GM21360 (cell line): Measurements from ENCODE around the gene DNAI1.
"Not testable (repeated sequence)": the region's sequence is repeated elsewhere in the genome, so short reads cannot be mapped to it uniquely, and the experiment has no call there.

Experiments used
- ATAC-seq: cut with Tn5 transposase; IDR thresholded peaks from one replicate; pipeline ENCODE4 v1.9.1; 2021; ENCODE audit warnings: mild to moderate bottlenecking, moderate library complexity; ENCODE audit not compliant: unreplicated experiment

DNAI1 gene

DNA sequence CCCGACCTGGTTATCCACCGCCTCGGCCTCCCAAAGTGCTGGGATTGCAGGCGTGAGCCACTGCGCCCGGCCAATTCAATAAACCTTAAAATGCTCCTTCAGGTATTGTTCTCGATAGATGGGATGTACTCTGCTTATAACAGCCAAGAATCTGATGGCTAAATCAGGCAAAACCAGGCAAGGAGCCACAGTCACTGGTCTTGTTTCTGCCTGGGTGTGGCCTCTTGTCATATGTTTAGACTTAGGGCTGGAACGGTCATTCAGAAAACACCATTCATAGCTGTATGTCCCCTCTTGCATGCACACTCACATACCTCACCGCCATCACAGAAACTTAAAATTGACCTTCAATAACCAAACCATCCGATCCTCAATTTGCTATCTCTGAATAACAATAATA lies 8.0 kb upstream of the DNAI1 start:
- no peak for ATAC-seq

DNA sequence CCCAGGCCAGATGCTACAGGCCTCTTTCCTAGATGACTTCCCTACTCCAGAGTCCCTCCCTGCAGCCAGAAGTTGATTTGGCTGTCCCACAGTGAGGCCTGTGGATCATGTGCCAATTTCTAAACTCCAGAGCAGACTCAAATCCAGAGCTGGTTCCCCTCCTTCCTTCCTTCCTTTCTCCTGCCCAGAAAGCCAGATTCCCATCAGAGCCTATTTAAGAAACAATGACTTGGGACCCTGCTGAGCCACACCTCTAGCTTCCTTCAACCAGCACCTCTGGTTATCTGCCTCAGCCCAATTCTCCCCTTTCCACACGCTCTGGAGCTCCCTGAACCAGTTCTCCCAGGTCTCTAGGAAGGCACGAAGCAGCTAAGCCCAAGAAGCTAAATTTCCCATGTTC lies 7.5 kb upstream of the DNAI1 start:
- ATAC-seq = no peak

DNA sequence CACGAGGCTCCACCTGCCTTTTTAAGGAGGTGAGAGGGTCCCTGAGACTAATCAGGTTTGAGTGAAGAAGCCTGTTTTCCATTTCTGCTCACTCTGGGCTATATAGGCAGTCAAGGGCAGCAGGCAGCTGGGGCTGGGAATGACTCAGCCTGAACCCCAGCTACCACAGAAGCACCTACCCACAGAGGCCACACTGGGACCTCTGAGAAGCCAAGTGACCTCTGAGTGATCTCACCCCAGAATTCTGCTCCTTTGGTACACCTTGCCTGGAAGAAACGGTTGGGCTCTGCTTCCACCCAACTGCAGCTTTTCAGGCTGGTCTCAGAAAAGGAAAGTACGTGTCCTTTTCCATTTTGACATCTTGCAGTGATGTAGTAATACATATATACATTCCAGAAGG lies 7.1 kb upstream of the DNAI1 start:
- no peak for ATAC-seq

DNA sequence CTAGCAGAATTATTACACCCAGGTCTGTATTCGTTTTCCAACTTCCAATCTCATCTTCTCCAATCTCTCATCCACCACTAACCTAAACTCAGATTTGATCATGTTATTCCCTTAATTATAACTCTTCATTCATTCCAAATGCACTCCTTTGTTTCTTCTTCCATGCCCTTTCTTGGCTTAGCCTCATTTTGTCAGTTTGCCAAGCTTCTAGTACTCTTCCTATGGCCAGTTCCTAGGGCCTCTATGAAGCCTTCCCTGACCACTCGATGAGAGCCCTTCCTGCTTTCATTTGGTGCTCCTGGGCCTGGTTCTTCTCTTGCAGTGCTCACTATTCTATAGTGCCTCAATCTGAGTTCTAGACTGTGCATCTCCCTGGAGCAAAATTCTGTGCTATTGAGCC lies 6.0 kb upstream of the DNAI1 start:
- no peak for ATAC-seq

DNA sequence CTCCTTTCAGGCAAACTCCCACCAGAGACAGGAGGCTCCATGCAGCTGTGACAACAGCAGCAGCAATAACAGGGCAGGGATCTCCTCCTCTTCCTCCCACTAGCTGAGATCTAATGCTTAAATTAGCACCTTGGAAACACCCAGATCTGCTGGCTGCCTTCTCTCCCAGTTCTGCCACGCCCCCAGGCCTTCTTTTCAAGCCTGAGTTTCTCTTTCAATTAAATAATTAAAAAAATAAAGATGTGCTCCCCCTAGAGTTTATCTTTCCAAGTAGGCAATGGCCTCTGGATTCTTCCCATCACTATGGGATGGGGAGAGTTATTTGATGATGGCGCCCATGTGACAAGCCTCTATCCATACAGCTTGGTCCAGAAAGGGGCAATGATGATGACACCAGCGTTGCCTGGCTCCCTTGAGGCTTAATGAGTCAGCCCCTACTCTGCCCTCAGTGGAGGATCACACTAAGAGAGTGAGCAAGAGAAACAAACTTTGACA lies 4.0 kb upstream of the DNAI1 start:
- no peak for ATAC-seq

DNA sequence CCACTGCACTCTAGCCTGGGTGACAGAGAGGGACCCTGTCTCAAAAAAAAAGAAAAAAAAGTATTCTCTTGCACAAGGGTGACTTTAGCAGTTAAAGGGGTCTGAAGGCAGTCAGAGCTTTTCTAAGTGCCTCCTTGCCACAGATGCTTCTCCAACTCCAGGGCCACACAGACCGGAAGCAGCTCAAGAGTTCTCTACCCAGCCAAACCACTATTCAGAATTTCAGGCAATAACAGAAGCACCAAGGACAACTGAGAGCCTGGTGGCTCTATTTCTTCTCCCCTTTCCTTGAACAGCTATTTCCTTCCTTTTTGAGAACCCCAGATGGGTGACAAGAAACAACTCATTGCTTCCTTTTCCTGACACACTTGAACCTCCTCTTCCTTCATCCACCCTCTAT lies 2.5 kb upstream of the DNAI1 start:
- ATAC-seq = no peak

DNA sequence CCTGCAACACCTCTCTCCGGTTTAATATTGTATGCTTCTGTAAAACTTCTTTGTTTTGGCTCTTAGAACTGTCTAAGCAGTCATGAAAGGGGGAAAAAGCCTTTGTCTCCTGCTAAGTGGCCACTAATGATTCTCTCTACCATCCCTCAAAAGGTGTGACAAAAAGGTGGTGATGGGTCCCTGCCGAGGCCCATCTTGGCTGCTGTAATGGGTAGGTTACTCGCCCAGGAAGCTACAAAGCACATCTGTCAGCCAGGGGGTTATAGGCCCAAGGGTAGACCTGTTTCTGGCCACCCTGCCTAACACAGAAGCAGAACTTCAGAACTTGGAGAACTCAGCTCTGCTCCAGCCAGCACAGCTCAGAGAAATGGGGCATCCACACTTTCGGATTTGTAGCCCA lies 1.9 kb upstream of the DNAI1 start:
- no peak for ATAC-seq

DNA sequence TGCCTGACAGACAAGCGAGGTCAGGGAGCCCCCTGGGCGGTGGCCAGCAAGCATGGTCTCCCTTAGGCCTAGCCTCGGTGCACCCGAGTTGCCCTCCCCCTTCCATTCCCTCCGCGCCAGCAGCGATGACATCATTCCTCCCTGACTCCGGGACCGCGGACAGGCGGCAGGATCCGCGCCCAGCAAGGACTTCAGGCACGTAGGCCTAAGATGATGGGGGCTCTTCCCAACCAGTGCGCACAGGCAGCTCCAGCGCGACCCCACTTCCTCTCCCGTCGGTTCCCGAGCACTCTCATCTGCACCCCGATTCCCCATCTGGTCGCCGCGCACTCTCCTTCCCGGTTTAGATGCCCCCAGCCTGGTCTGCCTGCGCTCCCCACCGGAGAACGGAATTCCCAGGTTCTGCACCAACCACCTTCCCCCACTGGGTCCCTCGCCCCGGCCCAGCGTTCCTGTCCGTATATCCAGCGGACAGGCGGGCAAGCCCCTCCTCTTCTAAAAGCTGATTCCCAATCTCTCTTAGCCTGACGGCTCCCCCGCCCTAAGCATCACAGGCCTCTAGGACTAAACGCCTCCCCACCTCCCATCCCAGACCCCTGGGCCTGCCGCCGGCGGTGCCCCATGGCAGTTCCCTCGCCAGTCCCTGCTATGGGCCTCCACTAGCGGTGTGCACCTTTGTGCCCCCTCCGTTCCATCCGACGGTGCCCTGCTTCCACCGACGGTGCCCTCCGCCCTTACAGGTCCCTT lies 1.2 kb upstream of the DNAI1 start:
- no peak for ATAC-seq

DNA sequence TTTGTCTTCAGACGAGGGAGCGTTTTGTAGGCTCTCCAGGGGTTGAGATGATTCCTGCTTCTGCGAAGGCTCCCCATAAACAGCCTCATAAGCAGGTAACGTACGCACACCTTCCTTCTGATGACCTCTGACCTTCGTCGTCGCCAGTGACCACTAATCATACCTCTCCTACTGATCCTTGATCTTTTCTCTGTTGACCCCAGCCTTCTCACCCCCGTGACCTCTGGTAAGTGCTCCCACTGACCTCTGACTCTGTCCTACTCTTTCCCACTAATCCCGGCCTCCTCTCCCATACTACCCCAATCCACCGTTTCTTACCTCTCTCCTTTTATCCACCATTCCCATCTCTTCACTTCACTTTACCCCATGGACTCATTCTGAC lies 345 bp downstream of the DNAI1 start:
- ATAC-seq = no peak

DNA sequence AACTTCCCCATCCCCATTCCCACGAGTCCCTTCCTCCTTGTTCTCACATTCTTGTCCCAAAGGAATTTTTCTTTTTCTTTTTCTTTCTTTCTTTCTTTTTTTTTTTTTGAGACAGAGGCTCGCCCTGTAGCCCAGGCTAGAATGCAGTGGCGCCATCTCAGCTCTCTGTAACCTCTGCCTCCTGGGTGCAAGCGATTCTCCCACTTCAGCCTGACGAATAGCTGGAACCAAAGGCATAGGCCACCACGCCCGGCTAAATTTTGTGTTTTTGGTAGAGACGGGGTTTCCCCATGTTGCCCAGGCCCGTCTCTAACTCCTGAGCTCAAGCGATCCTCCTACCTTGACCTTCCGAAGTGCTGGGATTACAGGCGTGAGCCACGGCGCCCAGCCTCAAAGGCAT lies 751 bp downstream of the DNAI1 start:
- no peak for ATAC-seq

DNA sequence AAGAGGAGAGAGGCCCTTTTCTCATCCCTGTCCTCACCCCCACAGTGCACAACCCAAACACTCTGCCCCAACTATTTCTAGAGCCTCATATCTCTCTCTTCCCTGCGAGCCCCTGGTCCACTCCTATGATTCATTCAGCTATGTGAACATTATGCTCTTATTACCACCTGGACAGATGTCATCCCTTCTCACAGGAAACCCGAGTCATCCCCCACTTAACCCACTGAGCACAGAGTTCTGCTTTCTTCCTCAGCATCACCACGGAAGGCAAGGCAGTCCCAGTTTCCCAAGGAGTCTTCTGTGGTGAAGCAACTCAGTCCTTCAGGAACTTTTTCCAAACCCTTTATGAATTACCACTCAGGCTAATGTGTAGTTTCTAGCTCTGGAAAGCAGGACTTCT lies 1.3 kb downstream of the DNAI1 start:
- ATAC-seq = no peak

DNA sequence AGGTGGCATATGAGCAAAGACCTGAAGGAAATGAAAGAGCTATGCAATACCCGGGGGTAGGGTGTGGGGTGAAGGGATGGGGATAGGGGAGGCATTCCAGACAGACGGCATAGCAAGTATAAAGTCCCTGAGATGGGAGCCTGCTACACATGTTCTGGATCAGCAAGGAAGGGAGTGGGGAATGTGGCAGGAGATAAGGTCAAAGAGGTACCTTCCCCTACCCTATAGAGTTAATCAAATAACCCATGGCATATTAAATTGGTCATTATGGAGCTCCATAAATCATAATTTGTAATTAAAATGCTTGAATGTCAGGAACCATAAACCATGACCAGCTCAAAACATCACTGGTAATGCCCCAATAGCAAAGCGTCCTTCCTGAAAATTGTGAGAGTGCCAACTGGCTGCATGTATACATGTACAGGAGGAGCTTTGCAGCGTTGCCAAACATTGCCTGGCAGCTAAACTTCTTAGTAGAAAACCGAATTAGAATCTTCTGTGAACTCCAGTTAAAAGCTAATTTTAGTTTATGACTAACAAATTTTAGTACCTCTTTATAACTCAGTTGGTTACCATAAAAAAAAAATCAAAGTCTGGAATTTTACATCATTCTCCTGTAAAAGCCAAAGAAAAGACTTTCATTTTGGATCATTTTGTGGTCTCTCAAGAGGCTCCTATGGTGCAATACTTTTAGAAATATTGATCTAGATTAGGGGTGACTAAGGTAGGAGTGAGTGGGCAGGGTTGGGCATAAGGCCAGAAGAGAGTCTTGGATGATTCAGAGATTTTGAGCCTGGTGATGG lies 4.7 kb downstream of the DNAI1 start:
- no peak for ATAC-seq

DNA sequence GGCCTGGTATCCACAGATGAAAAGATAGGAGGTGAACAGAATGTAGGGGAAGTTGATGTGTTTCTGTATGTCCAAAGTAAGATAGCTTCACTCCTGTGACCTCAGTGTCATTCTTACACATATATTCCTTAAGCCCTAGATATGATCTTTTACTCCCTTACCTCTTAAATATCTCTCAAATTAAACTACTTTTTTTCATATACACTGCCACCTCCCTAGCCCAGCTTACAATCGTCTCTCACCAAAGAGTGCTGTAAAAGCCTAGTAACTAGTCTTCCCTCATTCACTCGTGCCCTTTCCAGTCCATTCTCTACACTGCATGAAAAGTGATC lies 5.3 kb downstream of the DNAI1 start:
- no peak for ATAC-seq

DNA sequence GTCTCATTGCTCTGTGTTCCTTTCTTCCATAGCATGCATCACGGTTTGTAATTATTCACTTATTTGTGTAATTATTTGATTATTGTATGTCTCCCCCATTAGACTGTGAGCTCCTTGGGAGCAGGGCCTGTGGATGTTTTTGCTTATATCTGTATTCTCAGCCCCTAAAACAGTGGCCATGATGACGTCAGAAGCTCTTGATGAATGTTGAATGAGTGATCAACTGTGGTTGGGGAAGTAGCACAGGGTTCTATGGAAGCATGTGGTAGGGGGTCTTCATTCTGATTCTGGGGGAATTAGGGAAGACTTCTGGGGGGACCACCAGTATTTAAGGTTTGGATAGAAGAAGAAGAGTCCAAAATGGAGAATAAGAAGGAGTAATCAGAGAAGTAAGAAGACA lies 6.0 kb downstream of the DNAI1 start:
- ATAC-seq = no peak

DNA sequence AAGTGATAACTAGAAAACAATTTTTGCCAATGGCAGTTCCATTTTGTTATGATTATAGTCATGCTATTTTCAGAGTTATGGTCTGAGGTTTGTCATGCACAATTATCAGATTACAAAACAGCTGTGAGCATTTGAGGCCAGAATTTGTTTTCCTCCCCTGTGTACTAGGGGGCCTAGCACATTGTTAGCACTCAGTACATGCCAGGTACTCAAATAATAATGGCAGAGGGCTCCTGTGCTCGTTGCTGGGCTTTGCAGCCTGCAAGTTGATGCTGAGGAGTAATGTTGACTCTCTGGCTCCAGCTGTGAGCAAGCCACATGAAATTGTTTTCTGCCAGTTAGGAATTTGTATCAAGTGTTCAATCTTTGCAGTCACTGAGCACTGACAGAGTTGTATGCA lies 6.9 kb downstream of the DNAI1 start:
- ATAC-seq = no peak

DNA sequence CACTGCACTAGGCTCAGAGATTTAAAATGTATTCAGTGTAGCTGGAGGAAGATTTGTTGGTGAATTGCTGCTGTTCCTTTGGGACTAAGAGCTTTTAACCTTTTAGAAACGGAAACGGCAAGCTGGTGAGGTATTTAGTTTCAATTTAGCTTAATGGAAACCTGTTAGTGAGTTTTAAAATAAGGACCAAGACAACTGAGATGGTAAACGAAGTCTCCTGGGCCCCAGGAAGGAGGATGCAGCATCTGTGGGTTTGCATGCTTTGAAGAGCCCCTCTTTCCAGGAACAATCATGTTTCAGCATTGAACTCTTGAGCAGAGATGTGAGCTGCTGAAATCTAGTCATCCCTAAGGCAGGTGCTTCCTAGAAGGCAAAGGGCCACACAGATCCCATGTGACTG lies 16.5 kb downstream of the DNAI1 start:
- no peak for ATAC-seq

DNA sequence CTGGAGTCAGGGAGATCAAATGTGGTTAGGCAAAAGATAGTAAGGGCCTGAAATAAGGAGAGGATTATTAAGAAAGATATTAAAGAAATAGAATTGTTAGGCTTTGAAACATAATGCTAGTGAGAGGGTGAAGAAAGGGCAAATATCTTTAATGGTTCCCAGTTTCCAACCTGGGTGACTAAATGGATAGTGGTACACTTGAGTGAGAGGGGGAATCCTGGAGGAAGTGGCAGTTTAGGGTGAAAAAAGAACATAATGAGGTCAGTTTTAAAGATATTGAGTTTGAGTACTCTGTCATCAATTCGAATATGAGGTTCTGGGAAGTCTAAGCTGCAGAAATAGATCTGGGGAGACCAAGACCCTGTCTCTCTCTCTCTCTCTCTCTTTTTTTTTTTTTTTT lies 18.9 kb downstream of the DNAI1 start:
- ATAC-seq = no peak

DNA sequence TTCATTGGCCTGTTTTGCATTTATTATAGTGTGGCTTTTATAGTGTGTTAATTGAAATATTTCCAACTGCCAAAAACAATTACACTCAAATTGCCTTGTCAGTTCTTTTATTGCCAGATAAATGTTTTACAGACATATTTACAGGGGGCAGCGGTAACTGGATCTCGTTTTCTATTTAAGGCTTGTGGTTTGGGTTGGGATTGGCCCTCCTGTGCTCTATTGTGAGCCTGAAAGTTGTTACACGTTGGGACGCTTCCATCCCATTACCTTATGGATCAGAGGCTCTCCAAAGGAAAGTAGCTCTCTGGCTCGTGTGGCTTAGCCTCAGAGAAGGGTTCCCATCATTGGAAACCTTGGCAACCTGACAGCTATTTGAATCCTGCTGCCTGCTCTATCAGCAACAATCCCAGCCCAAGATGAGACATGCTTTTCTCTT lies 20.8 kb downstream of the DNAI1 start:
- no peak for ATAC-seq

DNA sequence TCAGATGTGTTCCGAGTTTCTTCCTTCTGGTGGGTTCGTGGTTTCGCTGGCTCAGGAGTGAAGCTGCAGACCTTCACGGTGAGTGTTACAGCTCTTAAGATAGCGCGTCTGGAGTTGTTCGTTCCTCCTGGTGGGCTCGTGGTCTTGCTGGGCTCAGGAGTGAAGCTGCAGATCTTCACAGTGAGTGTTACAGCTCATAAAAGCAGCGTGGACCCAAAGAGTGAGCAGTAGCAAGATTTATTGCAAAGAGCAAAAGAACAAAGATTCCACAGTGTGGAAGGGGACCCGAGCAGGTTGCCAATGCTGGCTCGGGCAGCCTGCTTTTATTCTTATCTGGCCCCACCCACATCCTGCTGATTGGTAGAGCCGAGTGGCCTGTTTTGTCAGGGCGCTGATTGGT lies 23.0 kb downstream of the DNAI1 start:
- not testable (repeated sequence) for ATAC-seq

DNA sequence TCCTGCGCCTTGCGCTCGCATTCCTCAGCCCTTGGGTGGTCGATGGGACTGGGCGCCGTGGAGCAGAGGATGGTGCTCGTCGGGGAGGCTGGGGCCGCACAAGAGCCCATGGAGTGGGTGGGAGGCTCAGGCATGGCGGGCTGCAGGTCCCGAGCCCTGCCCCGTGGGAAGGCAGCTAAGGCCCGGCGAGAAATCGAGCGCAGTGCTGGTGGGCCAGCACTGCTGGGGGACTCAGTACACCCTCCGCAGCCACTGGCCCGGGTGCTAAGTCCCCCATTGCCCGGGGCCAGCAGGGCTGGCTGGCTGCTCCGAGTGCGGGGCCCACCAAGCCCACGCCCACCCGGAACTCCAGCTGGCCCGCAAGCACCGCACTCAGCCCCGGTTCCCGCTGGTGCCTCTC lies 24.1 kb downstream of the DNAI1 start:
- ATAC-seq = not testable (repeated sequence)

DNA sequence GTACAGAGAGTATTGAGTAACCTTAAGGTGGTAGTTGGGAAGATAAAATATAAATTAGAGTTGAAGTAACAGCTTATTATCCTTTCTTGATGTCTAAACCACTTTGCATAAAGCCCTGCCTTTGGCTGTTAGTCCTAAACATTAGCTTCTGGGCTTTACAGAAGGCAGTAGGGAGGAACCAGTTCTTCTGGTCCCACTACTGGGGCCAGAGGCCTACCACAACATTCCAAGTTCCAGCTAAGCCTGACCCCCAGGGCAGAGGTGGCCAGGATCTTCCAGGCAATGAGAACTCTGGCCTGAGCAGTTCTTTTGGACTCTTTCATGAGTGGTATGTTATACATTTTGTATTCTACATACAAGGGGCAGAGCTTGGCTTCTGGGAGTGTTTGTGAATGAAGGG lies 26.1 kb downstream of the DNAI1 start:
- ATAC-seq = no peak

DNA sequence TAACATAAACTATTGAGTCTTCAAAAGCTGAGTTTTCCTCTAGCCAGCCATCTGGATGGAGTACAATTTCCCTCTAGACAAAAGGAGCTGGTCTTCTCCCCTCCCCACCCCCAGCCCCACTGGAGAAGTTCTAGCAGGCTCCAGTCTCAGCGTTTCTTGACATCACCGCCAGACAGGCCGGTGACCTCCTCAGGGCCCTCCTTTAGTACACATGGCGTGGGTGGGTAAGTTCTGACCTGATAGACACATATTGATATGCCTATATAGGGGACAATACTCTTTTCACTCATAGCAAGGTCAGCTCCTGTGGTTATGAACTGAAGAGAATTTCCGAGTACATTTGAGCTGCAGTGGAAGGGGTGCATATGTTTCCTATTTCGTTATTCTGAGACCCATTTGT lies 27.2 kb downstream of the DNAI1 start:
- no peak for ATAC-seq

DNA sequence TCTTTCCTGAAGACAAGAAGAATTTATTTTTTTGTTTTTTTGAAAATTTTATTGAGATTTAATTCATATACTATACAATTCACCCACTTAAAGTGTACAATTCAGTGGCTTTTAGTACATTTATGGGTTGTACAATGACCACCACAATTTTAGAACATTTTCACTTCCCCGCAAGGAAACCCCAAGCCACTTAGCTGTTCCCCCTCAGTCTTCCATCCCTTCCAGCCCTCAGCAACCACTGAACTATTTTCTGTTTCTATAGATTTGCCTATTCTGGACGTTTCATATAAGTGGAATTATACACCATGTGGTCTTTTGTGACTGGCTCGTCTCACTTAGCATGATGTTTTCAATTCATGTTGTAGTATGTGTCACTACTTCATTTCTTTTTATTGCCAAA lies 28.0 kb downstream of the DNAI1 start:
- ATAC-seq = no peak
